Sigmoid colon (tissue), 7 donors: ENCODE results near the gene ARHGAP5. TPM values are rescaled to one million over a fixed set of nuclear protein-coding genes. Genes with fewer than 3 reads are reported as not detected.
A peak's percentile ranks its signal among the peaks of the same experiment; 100 is the strongest.

Source experiments
- DNase-seq: peaks from one replicate; pipeline ENCODE4 v3.0.0-alpha.2; 2019
- H3K27ac ChIP-seq, 4 donors: fragments of 200-600 bp; sonication (generic); one replicate each; pipeline ENCODE4 v1.5.1; 2016 to 2019; ENCODE audit warnings: mild to moderate bottlenecking in 1 of 4
- H3K27me3 ChIP-seq, 3 donors: fragments of 200-600 bp; sonication (generic); one replicate each; pipeline ENCODE4 v1.5.1; 2019; ENCODE audit warnings: mild to moderate bottlenecking in 1 of 3
- H3K36me3 ChIP-seq, 4 donors: fragments of 200-600 bp; sonication (generic); one replicate each; pipeline ENCODE4 v1.5.1; 2016 to 2019
- H3K4me1 ChIP-seq, 4 donors: fragments of 200-600 bp; sonication (generic); one replicate each; pipeline ENCODE4 v1.5.1; 2017 to 2019
- H3K4me3 ChIP-seq, 4 donors: fragments of 200-600 bp; sonication (generic); one replicate each; pipeline ENCODE4 v1.5.1; 2017 to 2019; ENCODE audit warnings: mild to moderate bottlenecking in 2 of 4, moderate library complexity in 1 of 4
- H3K9me3 ChIP-seq, 4 donors: fragments of 200-600 bp in 3 of 4; sonication (generic) in 3 of 4; one replicate each; pipeline versions ENCODE4 v1.5.1 to v1.6.1; 2013 to 2019
- EP300 ChIP-seq, 4 donors: sonication (generic); formaldehyde crosslinking; IDR thresholded peaks; one replicate each; pipeline ENCODE4 v1.6.1; 2017; ENCODE audit warnings: antibody characterized with exemption in 4 of 4
- POLR2A ChIP-seq, 2 donors: fragments of 450-650 bp; IDR thresholded peaks; one replicate each; pipeline ENCODE4 v1.6.1; 2016; ENCODE audit warnings: antibody characterized with exemption in 2 of 2, mild to moderate bottlenecking in 2 of 2, moderate library complexity in 2 of 2
- POLR2AphosphoS5 ChIP-seq, 4 donors: sonication (generic); formaldehyde crosslinking; IDR thresholded peaks; one replicate each; pipeline ENCODE4 v1.6.1; 2017; ENCODE audit warnings: antibody characterized with exemption in 4 of 4
- WGBS, 2 donors: extraction: QIAGEN DNeasy Blood & Tissue Kit; methylation state at CpG; one replicate each; pipeline ENCODE4 v1.1.7; 2013; 5-methylcytosine and 5-hydroxymethylcytosine counted together
- intact Hi-C: fragments of 100-400 bp; cut with DNase I; formaldehyde crosslinking; loops from one replicate; pipeline ENCODE4 v1.15.1; 2023
- polyA plus RNA-seq, 3 donors: library from polyadenylated mRNA; stranded (reverse); fragments of 200-250 nt; gene quantifications; one replicate each; pipeline ENCODE4 v1.2.3, GENCODE V29; 2013
- total RNA-seq, 4 donors: library from RNA; depleted of rRNA; stranded (reverse); fragments of >200 nt; gene quantifications; one replicate each; pipeline ENCODE4 v1.1.0, GENCODE V29; 2016
- TF ChIP-seq, protein P1 (sequence below), 4 experiments: fragments of 450-650 bp in 3 of 4; fragments of 200-600 bp in 1 of 4; IDR thresholded peaks; one replicate each; pipeline ENCODE4 v1.5.1; 2016 to 2019; ENCODE audit warnings: antibody characterized with exemption in 4 of 4, mild to moderate bottlenecking in 3 of 4, moderate library complexity in 2 of 4
- donor health status: healthy with polysubstance abuse.
- donor health status: Bipolar disorder and iron deficiency.
- donor health status: healthy.

ARHGAP5 gene
- total and polyA plus RNA-seq, 7 donors, result 14.9 to 173 (median 155) TPM

DNA sequence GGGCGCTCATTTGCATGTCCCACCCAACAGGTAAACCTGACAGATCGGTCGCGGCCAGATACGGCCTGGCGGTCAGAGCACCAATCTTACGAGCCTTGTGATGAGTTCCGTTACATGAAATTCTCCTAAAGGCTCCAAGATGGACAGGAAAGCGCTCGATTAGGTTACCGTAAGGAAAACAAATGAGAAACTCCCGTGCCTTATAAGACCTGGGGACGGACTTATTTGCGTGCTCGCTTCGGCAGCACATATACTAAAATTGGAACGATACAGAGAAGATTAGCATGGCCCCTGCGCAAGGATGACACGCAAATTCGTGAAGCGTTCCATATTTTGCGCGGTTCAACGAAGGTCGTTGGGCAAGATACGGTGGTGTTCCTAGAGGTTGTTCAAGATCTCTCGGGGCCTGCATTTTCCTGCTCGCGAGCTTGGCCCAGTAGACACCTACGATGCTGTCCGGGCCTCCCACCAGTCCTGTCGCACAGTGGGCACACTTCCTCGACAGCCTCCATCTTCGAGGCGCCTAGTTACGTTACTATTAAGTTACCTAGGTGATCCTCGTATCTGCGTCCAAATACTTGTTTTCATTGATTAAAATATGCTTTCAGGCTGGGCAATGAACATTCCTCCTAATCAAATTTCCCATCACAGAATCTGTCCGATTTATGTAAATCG, 124.8 kb downstream of the ARHGAP5 start, which contains the start of gene RNU6-7:
Gene RNU6-7, plus strand, starts transcription at position 230 of the 675 bp plus-strand sequence.
- Histone ChIP-seq H3K4me3 (peak within 1 kb of the TSS; percentile 64 to 68 (median 65)), H3K27me3 (no peaks in the 10 kb centered on the region), H3K4me1 (peaks cover 0 to 12% (median 9%) of the 10 kb centered on the region in 4 donors), H3K27ac (peak within 1 kb of the TSS; percentile 78 to 87 (median 84)), H3K9me3 (no peaks in the 10 kb centered on the region), H3K36me3 (no peaks in the 10 kb centered on the region)
- 1% methylated on average over 40 of the region's 40 CpGs for WGBS, 2 donors
- DNase-seq, result peak; percentile 70
- TF ChIP-seq EP300 (IDR thresholded peaks at IDR 0.05) (no peak), POLR2AphosphoS5 (IDR thresholded peaks at IDR 0.05) (no peak), POLR2A (IDR thresholded peaks at IDR 0.05) (no peak)
- intact Hi-C loops, result loop anchor here (1.0 to 5.0 kb wide), 5 partner anchors 51 to 640 kb away; partner anchors contain the start of genes ARHGAP5 and NUBPL

DNA sequence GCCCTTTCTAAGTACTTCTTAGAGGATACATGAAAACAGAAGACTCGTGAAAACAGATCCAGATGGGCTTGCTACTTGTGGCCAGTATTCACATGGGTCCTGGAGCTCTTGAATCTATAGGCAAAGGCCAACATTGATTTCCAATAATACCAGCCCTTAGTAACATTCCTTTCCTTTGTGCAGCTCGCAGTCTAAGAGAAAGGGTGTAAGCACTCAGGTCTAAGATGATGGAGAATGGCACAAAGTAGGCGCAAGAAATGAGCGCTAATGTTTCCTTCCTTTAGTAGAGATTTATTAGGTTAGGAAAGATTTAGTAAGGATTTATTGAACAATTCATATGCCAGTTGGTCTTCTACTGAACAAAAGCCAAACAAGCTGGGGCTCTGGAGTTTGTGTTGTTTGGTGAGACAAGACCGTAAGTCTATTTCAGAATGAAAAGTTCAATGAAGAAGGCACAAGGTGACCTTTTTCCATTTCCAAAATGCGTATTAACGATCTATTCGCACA, 125.4 kb downstream of the ARHGAP5 start:
- no peaks in the 10 kb centered on the region for H3K36me3 ChIP-seq
- peaks cover 0 to 12% (median 9%) of the 10 kb centered on the region in 4 donors for H3K4me1 ChIP-seq
- WGBS, 2 donors, result 1 to 2% methylated on average over 8 of the region's 8 CpGs
- H3K9me3 ChIP-seq, result no peaks in the 10 kb centered on the region
- H3K4me3 ChIP-seq, result peak overlapping the region; percentile 64 to 68 (median 65)
- intact Hi-C loops, result loop anchor here (5.0 kb wide), 3 partner anchors 75 to 640 kb away; partner anchors contain the start of gene NUBPL
- TF ChIP-seq EP300 (IDR thresholded peaks at IDR 0.05) (no peak), POLR2A (IDR thresholded peaks at IDR 0.05) (no peak), POLR2AphosphoS5 (IDR thresholded peaks at IDR 0.05) (no peak)
- TF ChIP-seq, protein P1, sequence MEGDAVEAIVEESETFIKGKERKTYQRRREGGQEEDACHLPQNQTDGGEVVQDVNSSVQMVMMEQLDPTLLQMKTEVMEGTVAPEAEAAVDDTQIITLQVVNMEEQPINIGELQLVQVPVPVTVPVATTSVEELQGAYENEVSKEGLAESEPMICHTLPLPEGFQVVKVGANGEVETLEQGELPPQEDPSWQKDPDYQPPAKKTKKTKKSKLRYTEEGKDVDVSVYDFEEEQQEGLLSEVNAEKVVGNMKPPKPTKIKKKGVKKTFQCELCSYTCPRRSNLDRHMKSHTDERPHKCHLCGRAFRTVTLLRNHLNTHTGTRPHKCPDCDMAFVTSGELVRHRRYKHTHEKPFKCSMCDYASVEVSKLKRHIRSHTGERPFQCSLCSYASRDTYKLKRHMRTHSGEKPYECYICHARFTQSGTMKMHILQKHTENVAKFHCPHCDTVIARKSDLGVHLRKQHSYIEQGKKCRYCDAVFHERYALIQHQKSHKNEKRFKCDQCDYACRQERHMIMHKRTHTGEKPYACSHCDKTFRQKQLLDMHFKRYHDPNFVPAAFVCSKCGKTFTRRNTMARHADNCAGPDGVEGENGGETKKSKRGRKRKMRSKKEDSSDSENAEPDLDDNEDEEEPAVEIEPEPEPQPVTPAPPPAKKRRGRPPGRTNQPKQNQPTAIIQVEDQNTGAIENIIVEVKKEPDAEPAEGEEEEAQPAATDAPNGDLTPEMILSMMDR (IDR thresholded peaks at IDR 0.05), result no peak
- no peak for DNase-seq
- peak overlapping the region; percentile 78 to 87 (median 84) for H3K27ac ChIP-seq
- no peaks in the 10 kb centered on the region for H3K27me3 ChIP-seq

DNA sequence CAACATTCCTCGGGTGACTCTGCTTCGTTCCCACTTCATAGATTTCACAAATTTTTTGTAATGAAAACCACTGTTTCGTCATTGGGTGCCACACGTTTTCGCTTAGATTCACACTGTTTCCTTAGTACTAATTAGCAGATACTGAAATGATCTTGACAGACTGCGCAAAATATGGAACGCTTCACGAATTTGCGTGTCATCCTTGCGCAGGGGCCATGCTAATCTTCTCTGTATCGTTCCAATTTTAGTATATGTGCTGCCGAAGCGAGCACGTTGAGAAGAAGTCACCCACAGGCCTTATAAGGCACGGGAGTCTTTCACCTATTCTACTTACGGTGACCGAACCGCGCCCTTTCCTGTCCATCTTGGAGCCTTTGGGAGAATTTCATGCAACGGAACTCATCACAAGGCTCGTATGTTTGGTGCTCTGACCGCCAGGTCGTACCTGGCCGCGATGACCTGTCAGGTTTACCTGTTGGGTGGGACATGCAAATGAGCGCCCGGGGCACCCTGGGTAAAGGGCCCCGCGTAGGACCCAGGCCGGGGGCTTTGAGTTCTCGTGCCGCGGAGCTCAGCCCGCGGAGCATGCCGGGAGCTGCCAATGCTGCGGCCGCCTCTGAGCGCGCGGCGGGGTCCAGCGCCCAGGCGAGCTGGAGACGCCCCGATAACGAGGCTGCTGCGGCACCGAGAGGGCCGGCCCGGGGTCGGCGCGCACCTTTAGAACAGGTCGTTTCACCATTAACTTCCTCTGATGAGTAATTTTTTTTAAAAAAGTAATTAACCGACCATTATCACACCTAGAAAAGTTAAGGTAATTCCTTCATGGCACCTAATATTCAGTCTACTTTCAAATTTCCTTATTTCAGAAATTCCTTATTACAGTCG, 126.1 kb downstream of the ARHGAP5 start, which contains the start of gene RNU6-8:
Gene RNU6-8, minus strand, starts transcription at position 272 of the 885 bp plus-strand sequence.
- intact Hi-C loops, result loop anchor here (5.0 kb wide), 3 partner anchors 76 to 641 kb away; partner anchors contain the start of gene NUBPL
- Histone ChIP-seq H3K36me3 (no peaks in the 10 kb centered on the region), H3K4me1 (peaks cover 0 to 12% (median 9%) of the 10 kb centered on the region in 4 donors), H3K9me3 (no peaks in the 10 kb centered on the region), H3K27ac (peak within 1 kb of the TSS; percentile 78 to 87 (median 84)), H3K4me3 (peak within 1 kb of the TSS; percentile 64 to 68 (median 65)), H3K27me3 (no peaks in the 10 kb centered on the region)
- WGBS, 2 donors, result 0% methylated on average over 57 of the region's 57 CpGs
- DNase-seq, result peak; percentile 95
- TF ChIP-seq EP300 (IDR thresholded peaks at IDR 0.05), result no peak
- TF ChIP-seq, protein P1 (IDR thresholded peaks at IDR 0.05), result no peak
- peak; percentile 43 to 58 for TF ChIP-seq POLR2A (IDR thresholded peaks at IDR 0.05)
- peak; percentile 53 to 85 (median 69) for TF ChIP-seq POLR2AphosphoS5 (IDR thresholded peaks at IDR 0.05)

DNA sequence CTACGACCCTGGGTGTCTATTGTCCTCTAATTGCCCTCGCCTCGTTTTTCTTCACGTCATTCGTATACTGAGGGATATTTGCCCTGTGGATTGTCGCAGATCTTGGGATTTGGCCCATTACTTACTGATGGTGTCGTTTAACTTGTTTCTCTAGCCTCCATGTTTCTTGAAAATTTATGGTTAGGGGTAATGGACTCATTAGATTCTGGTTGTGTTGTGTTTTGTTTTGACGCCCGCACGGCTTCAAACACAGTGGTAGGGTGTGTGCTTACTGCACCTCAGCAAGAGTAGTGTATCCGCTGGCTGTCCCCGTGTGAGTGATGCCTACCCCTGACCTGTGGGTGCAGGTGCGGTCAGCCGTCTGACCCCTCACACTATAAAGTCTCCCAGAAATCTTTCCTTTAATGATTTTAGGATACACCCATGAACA, 126.8 kb downstream of the ARHGAP5 start:
- H3K9me3 ChIP-seq, result no peaks in the 10 kb centered on the region
- DNase-seq, result peak; percentile 64
- peak overlapping the region; percentile 78 to 87 (median 84) for H3K27ac ChIP-seq
- peaks cover 0 to 12% (median 9%) of the 10 kb centered on the region in 4 donors for H3K4me1 ChIP-seq
- H3K27me3 ChIP-seq, result no peaks in the 10 kb centered on the region
- 2 to 5% methylated on average over 14 of the region's 14 CpGs for WGBS, 2 donors
- H3K36me3 ChIP-seq, result no peaks in the 10 kb centered on the region
- peak overlapping the region; percentile 64 to 68 (median 65) for H3K4me3 ChIP-seq
- no peak for TF ChIP-seq POLR2A (IDR thresholded peaks at IDR 0.05)
- TF ChIP-seq, protein P1 (IDR thresholded peaks at IDR 0.05), result no peak
- TF ChIP-seq EP300 (IDR thresholded peaks at IDR 0.05), result no peak
- no peak for TF ChIP-seq POLR2AphosphoS5 (IDR thresholded peaks at IDR 0.05)
- intact Hi-C loops, result loop anchor here (5.0 kb wide), 3 partner anchors 77 to 642 kb away; partner anchors contain the start of gene NUBPL
